Hematopoietic multipotent progenitor cell treated with erythropoietin and hydrocortisone succinate and interleukin-3 and kit ligand, for 4 days (in vitro differentiated cells): ENCODE results near the gene ACTL10.
"Not testable (repeated sequence)": the region's sequence is repeated elsewhere in the genome, so short reads cannot be mapped to it uniquely, and the experiment has no call there.

Experiments used
- DNase-seq: peaks from one replicate; pipeline ENCODE4 v3.0.0-alpha.2; 2015

ACTL10 gene

GRCh38 chr20:33679758-33680485 lies 13.2 kb downstream of the ACTL10 start:
- DNase-seq = no peak

GRCh38 chr20:33680686-33681085 lies 13.9 kb downstream of the ACTL10 start:
- DNase-seq = no peak

- DNase-seq = no peak
These were observed 14.5 kb downstream of the ACTL10 start for GRCh38 chr20:33681288-33681687.

GRCh38 chr20:33681728-33682353 lies 15.1 kb downstream of the ACTL10 start:
- DNase-seq = no peak

GRCh38 chr20:33684533-33685327 lies 18.0 kb downstream of the ACTL10 start:
- DNase-seq = peak; percentile 35

GRCh38 chr20:33685328-33686099 lies 18.8 kb downstream of the ACTL10 start:
- DNase-seq = peak; percentile 90

GRCh38 chr20:33686100-33686983 lies 19.6 kb downstream of the ACTL10 start, which contains the start of gene E2F1:
Gene E2F1 (minus strand): TSS chr20:33686385. CDS start chr20:33686264, 121 bp downstream.
- DNase-seq = peak; percentile 98

- no peak for DNase-seq
These were observed 20.2 kb downstream of the ACTL10 start for GRCh38 chr20:33686984-33687366.

GRCh38 chr20:33687370-33687915 lies 20.7 kb downstream of the ACTL10 start:
- DNase-seq = peak; percentile 78

GRCh38 chr20:33687993-33688937 lies 21.5 kb downstream of the ACTL10 start:
- no peak for DNase-seq

GRCh38 chr20:33688938-33689424 lies 22.2 kb downstream of the ACTL10 start:
- DNase-seq = peak; percentile 85

GRCh38 chr20:33689493-33689892 lies 22.8 kb downstream of the ACTL10 start:
- no peak for DNase-seq

GRCh38 chr20:33689973-33690372 lies 23.2 kb downstream of the ACTL10 start:
- DNase-seq = peak; percentile 98

GRCh38 chr20:33693289-33693688 lies 26.5 kb downstream of the ACTL10 start:
- DNase-seq = no peak

GRCh38 chr20:33693741-33694638 lies 27.2 kb downstream of the ACTL10 start:
- DNase-seq = no peak

- no peak for DNase-seq
These were observed 27.9 kb downstream of the ACTL10 start for GRCh38 chr20:33694639-33695012.

- no peak for DNase-seq
These were observed 29.7 kb downstream of the ACTL10 start for GRCh38 chr20:33696448-33696847.

GRCh38 chr20:33697129-33697528 lies 30.4 kb downstream of the ACTL10 start:
- no peak for DNase-seq

GRCh38 chr20:33698966-33699365 lies 32.2 kb downstream of the ACTL10 start:
- DNase-seq = not testable (repeated sequence)
